SK-N-SH (cell line): ENCODE data around the gene EIF4G1. TPM values are rescaled to one million over a fixed set of nuclear protein-coding genes. Genes with fewer than 3 reads are reported as not detected.

Experiments
- CTCF ChIA-PET: fragments of 300-600, 350-600 bp; formaldehyde crosslinking; extraction: SDS; loops from one replicate; lab custom pipeline; 2021; lab: Yijun Ruan, JAX
- POLR2A ChIA-PET: fragments of 350-600 bp; sonication (Branson Sonifier 250); formaldehyde crosslinking; extraction: SDS; loops from one replicate; lab custom pipeline; 2020; ENCODE audit warnings: antibody characterized with exemption, inconsistent platforms; lab: Yijun Ruan, JAX
- DNase-seq: peaks from one replicate; pipeline ENCODE4 v3.0.0; 2012
- H2AFZ ChIP-seq: fragments of 200-600 bp; sonication (generic); 2 replicates; pipeline ENCODE4 v1.8.1; 2016; ENCODE audit warnings: antibody characterized with exemption, mild to moderate bottlenecking, low read depth
- H3F3A ChIP-seq: fragments of 200-600 bp; sonication (generic); replicated peaks from 2 replicates; pipeline ENCODE3; 2016; ENCODE audit warnings: antibody characterized with exemption, mild to moderate bottlenecking; ENCODE audit not compliant: insufficient read depth
- H3K27ac ChIP-seq, 2 experiments: fragments of 200-500 bp in 1 of 2; fragments of 200-600 bp in 1 of 2; sonication (Bioruptor generic) in 1 of 2; sonication (generic), shearing (Covaris generic) in 1 of 2; 2 replicates each; pipeline versions ENCODE4 v1.5.1 to v1.6.1; 2014 to 2016; ENCODE audit warnings: low read depth in 2 of 2, inconsistent platforms in 1 of 2, low read length in 1 of 2, mild to moderate bottlenecking in 1 of 2, mixed read lengths in 1 of 2
- H3K27me3 ChIP-seq: fragments of 200-600 bp; sonication (generic), shearing (Covaris generic); 2 replicates; pipeline ENCODE4 v1.6.1; 2016; ENCODE audit warnings: mixed run types; ENCODE audit not compliant: insufficient read depth
- H3K36me3 ChIP-seq, 2 experiments: fragments of 200-500 bp in 1 of 2; fragments of 200-600 bp in 1 of 2; sonication (Bioruptor generic) in 1 of 2; sonication (generic) in 1 of 2; replicated peaks in 1 of 2; 2 replicates each; pipeline versions ENCODE3 to v1.5.1; 2014 to 2016; ENCODE audit warnings: low read length in 1 of 2, mild to moderate bottlenecking in 1 of 2; ENCODE audit not compliant: insufficient read depth in 2 of 2, control insufficient read depth in 1 of 2
- H3K4me1 ChIP-seq, 2 experiments: fragments of 200-500 bp in 1 of 2; fragments of 200-600 bp in 1 of 2; sonication (Bioruptor generic) in 1 of 2; sonication (generic), shearing (Covaris generic) in 1 of 2; 2 replicates each; pipeline versions ENCODE4 v1.5.1 to v1.6.1; 2014 to 2016; ENCODE audit warnings: low read depth in 1 of 2, low read length in 1 of 2, mixed run types in 1 of 2; ENCODE audit not compliant: insufficient read depth in 2 of 2, control insufficient read depth in 1 of 2
- H3K4me2 ChIP-seq: fragments of 200-600 bp; sonication (generic), shearing (Covaris generic); 2 replicates; pipeline ENCODE4 v1.6.1; 2017; ENCODE audit warnings: mixed run types
- H3K4me3 ChIP-seq, 2 experiments: fragments of 200-500 bp in 1 of 2; fragments of 200-600 bp in 1 of 2; sonication (Bioruptor generic) in 1 of 2; sonication (generic), shearing (Covaris generic) in 1 of 2; 2 replicates each; pipeline versions ENCODE4 v1.5.1 to v1.8.1; 2014 to 2016; ENCODE audit warnings: low read depth in 2 of 2, inconsistent platforms in 1 of 2, low read length in 1 of 2, mild to moderate bottlenecking in 1 of 2, mixed read lengths in 1 of 2, moderate library complexity in 1 of 2
- H3K79me2 ChIP-seq: fragments of 200-600 bp; sonication (generic); 2 replicates; pipeline ENCODE4 v1.8.1; 2017; ENCODE audit warnings: mild to moderate bottlenecking; ENCODE audit not compliant: insufficient read depth
- H3K9ac ChIP-seq: fragments of 200-600 bp; sonication (generic); 2 replicates; pipeline ENCODE4 v1.6.1; 2017; ENCODE audit warnings: mixed run types
- H3K9me2 ChIP-seq: fragments of 200-600 bp; sonication (generic); 2 replicates; pipeline ENCODE4 v1.6.1; 2017; ENCODE audit warnings: mixed run types
- H3K9me3 ChIP-seq: fragments of 200-600 bp; sonication (generic); 2 replicates; pipeline ENCODE4 v1.6.1; 2017; ENCODE audit warnings: mixed run types, mild to moderate bottlenecking, moderate library complexity
- H4K20me1 ChIP-seq: fragments of 200-600 bp; sonication (generic); 2 replicates; pipeline ENCODE4 v1.6.1; 2017; ENCODE audit warnings: mild to moderate bottlenecking, mixed run types; ENCODE audit not compliant: insufficient read depth
- CHD2 ChIP-seq: fragments of 150-350 bp; IDR thresholded peaks from 2 replicates; pipeline ENCODE4 v1.6.1; 2018; ENCODE audit warnings: low read length; ENCODE audit not compliant: partially characterized antibody
- EP300 ChIP-seq, 2 experiments: IDR thresholded peaks; 2 replicates each; pipeline versions ENCODE4 v1.4.0 to v1.6.1; 2012; ENCODE audit warnings: borderline replicate concordance in 1 of 2, low read depth in 1 of 2, low read length in 1 of 2
- FOSL2 ChIP-seq: IDR thresholded peaks from 2 replicates; pipeline ENCODE4 v1.4.0; 2012; ENCODE audit warnings: low read depth, mild to moderate bottlenecking, moderate library complexity, borderline replicate concordance
- FOXJ3 ChIP-seq: sonication (generic); formaldehyde crosslinking; IDR thresholded peaks from 2 replicates; pipeline ENCODE4 v1.5.1; 2020; ENCODE audit warnings: mild to moderate bottlenecking, missing genetic modification reagents
- FOXM1 ChIP-seq: IDR thresholded peaks from 2 replicates; pipeline ENCODE4 v1.4.0; 2012; ENCODE audit warnings: low read depth, mild to moderate bottlenecking
- GABPA ChIP-seq: IDR thresholded peaks from 2 replicates; pipeline ENCODE4 v1.4.0; 2012; ENCODE audit warnings: low read depth, mild to moderate bottlenecking
- GATA2 ChIP-seq: sonication (generic); formaldehyde crosslinking; IDR thresholded peaks from 2 replicates; pipeline ENCODE4 v1.5.0; 2020; ENCODE audit warnings: mild to moderate bottlenecking, missing genetic modification reagents
- MXI1 ChIP-seq: IDR thresholded peaks from 2 replicates; pipeline ENCODE4 v1.6.1; 2012; ENCODE audit warnings: mild to moderate bottlenecking, low read depth, low read length, improper control_type of control experiment
- NFIC ChIP-seq: IDR thresholded peaks from 2 replicates; pipeline ENCODE4 v1.4.0; 2012; ENCODE audit warnings: borderline replicate concordance
- POLR2AphosphoS5 ChIP-seq: IDR thresholded peaks from 2 replicates; pipeline ENCODE4 v1.6.1; 2012; ENCODE audit warnings: low read depth, low read length
- RAD21 ChIP-seq: IDR thresholded peaks from 2 replicates; pipeline ENCODE4 v1.6.1; 2012; ENCODE audit warnings: mild to moderate bottlenecking, low read length
- REST ChIP-seq: IDR thresholded peaks from 2 replicates; pipeline ENCODE4 v1.6.1; 2012; ENCODE audit warnings: mild to moderate bottlenecking, low read depth, low read length, moderate library complexity
- RFX5 ChIP-seq: IDR thresholded peaks from 2 replicates; pipeline ENCODE4 v1.6.1; 2012; ENCODE audit warnings: mild to moderate bottlenecking, improper control_type of control experiment, low read length
- SIN3A ChIP-seq: IDR thresholded peaks from 2 replicates; pipeline ENCODE4 v1.6.1; 2012; ENCODE audit warnings: low read depth, mild to moderate bottlenecking, low read length, moderate library complexity, borderline replicate concordance
- TAF1 ChIP-seq: IDR thresholded peaks from 2 replicates; pipeline ENCODE4 v1.6.1; 2012; ENCODE audit warnings: low read depth, mild to moderate bottlenecking, low read length, moderate library complexity, borderline replicate concordance
- TEAD4 ChIP-seq: IDR thresholded peaks from 2 replicates; pipeline ENCODE4 v1.4.0; 2012; ENCODE audit warnings: mild to moderate bottlenecking, borderline replicate concordance; ENCODE audit not compliant: insufficient read depth
- YY1 ChIP-seq: IDR thresholded peaks from 2 replicates; pipeline ENCODE4 v1.4.0; 2012; ENCODE audit warnings: low read depth, mild to moderate bottlenecking
- WGBS: methylation state at CpG from one replicate; pipeline ENCODE4 v1.1.6; 2017; ENCODE audit warnings: low lambda C conversion rate; 5-methylcytosine and 5-hydroxymethylcytosine counted together
- polyA plus RNA-seq, 3 experiments: library from polyadenylated mRNA; depleted of rRNA; stranded (reverse); fragments of >200 nt; gene quantifications; 2 replicates each; pipeline ENCODE4 v1.2.3, GENCODE V29; 2012
- TF ChIP-seq, protein P1 (sequence below): IDR thresholded peaks from 2 replicates; pipeline ENCODE4; 2012
- TF ChIP-seq, protein P2 (sequence below): IDR thresholded peaks from 2 replicates; pipeline ENCODE4 v1.4.0; 2012; ENCODE audit warnings: low read depth, borderline replicate concordance
- TF ChIP-seq, protein P3 (sequence below): fragments of 150-350 bp; IDR thresholded peaks from 2 replicates; pipeline ENCODE4 v1.6.1; 2017; ENCODE audit warnings: antibody characterized with exemption, low read length, low read depth, borderline replicate concordance

EIF4G1 gene
- polyA plus RNA-seq, 1 of the 3 experiments (the other 2 are of a cell fraction): 262 TPM

DNA sequence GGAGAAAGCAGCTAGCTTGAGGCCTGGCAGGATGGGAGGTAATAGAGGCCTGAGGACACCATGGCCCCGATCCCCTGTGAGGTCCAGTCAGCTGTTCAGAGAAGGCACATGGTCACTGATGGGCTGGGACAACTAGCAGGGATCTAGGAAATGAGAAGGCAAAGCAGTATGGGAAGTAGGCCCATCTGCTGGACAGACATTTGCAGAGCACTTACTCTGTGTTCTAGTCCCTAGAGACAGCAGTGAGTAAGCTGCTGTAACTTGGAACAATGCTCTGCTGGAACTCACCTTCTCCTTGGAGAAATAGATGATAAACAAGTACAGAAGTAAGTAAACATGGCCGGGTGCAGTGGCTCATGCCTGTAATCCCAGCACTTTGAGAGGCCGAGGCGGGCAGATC lies 31.5 kb upstream of the EIF4G1 start:
- no peak overlapping the region for H3K4me2 ChIP-seq
- H3F3A ChIP-seq: no peaks in the 10 kb centered on the region
- 59% methylated on average over 4 of the region's 4 CpGs for WGBS
- TF ChIP-seq FOXJ3 (CRISPR knock-in tag) (no peak), FOSL2 (no peak), GATA2 (CRISPR knock-in tag) (no peak), RAD21 (no peak), GABPA (no peak), NFIC (no peak), SIN3A (no peak), POLR2AphosphoS5 (no peak), RFX5 (no peak), MXI1 (no peak), FOXM1 (no peak), YY1 (no peak), REST (no peak), CHD2 (no peak), TAF1 (no peak), TEAD4 (no peak), EP300 (IDR thresholded peaks at IDR 0.05; ENCODE audit: borderline replicate concordance in 1 of 2, low read depth in 1 of 2, low read length in 1 of 2) (no peak)
- TF ChIP-seq, protein P1, sequence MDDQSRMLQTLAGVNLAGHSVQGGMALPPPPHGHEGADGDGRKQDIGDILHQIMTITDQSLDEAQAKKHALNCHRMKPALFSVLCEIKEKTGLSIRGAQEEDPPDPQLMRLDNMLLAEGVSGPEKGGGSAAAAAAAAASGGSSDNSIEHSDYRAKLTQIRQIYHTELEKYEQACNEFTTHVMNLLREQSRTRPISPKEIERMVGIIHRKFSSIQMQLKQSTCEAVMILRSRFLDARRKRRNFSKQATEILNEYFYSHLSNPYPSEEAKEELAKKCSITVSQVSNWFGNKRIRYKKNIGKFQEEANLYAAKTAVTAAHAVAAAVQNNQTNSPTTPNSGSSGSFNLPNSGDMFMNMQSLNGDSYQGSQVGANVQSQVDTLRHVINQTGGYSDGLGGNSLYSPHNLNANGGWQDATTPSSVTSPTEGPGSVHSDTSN: no peak
- TF ChIP-seq, protein P2, sequence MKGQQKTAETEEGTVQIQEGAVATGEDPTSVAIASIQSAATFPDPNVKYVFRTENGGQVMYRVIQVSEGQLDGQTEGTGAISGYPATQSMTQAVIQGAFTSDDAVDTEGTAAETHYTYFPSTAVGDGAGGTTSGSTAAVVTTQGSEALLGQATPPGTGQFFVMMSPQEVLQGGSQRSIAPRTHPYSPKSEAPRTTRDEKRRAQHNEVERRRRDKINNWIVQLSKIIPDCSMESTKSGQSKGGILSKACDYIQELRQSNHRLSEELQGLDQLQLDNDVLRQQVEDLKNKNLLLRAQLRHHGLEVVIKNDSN: no peak
- TF ChIP-seq, protein P3, sequence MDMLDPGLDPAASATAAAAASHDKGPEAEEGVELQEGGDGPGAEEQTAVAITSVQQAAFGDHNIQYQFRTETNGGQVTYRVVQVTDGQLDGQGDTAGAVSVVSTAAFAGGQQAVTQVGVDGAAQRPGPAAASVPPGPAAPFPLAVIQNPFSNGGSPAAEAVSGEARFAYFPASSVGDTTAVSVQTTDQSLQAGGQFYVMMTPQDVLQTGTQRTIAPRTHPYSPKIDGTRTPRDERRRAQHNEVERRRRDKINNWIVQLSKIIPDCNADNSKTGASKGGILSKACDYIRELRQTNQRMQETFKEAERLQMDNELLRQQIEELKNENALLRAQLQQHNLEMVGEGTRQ: no peak
- no peaks in the 10 kb centered on the region for H3K9me2 ChIP-seq
- peaks cover 5% of the 10 kb centered on the region; the same call in 1 of the 2 replicates for H3K27me3 ChIP-seq
- H3K9me3 ChIP-seq: no peaks in the 10 kb centered on the region
- no peaks in the 10 kb centered on the region for H3K36me3 ChIP-seq
- no peak overlapping the region for H3K9ac ChIP-seq
- POLR2A ChIA-PET: no interaction called here
- DNase-seq: no peak
- H4K20me1 ChIP-seq: no peaks in the 10 kb centered on the region
- no peaks in the 10 kb centered on the region for H3K79me2 ChIP-seq
- CTCF ChIA-PET: interaction anchor here (1.5 kb wide), 1 partner anchor 23 kb away, joined by 5 read pairs; no protein-coding TSS in a partner anchor
- no peak overlapping the region for H2AFZ ChIP-seq
- no peak overlapping the region for H3K27ac ChIP-seq
- H3K4me3 ChIP-seq: no peak overlapping the region
- peaks cover 0 to 4% of the 10 kb centered on the region in 2 experiments; a peak in 1 of 4 replicates for H3K4me1 ChIP-seq
